ENCODE results near the gene IKBKE. TPM values are rescaled to one million over a fixed set of nuclear protein-coding genes. Genes with fewer than 3 reads are reported as not detected.

The IKBKE gene
- polyA plus RNA-seq, 1 donor (not counting 4 experiments of a cell fraction or from before 2014, with no cell fraction given) = 8.9 TPM

DNA sequence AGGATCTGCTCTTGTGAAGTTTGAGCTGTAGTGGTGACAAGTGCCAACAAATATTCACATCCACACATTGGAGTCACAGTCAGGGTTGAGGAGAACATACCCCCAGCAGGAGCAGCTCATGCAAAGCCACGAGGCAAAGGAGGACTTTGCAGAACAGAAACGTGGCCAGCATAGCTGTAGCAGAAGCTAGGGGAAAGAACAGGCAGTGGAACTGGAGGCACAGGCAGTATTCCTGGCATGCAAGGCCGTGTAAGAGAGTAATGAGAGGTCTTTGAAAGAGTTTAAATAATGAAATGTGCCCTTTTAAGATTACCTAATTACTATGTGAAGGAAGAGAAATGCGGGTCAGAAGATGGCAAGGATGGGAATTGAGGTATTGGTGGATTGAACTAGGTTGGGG is 40.9 kb upstream of the IKBKE start:
- Histone ChIP-seq H3K4me3 (ENCODE audit: control insufficient read depth in 2 of 3, extremely low read depth in 1 of 3, insufficient read depth in 2 of 3, low read depth in 1 of 3, low read length in 3 of 3) (no peak overlapping the region), H3K9ac (ENCODE audit: control insufficient read depth, extremely low read depth, insufficient read depth, low read length) (no peak overlapping the region), H3K79me2 (ENCODE audit: control insufficient read depth, insufficient read depth, low read length) (no peaks in the 10 kb centered on the region), H3K36me3 (ENCODE audit: control insufficient read depth in 2 of 2, extremely low read depth in 1 of 2, insufficient read depth in 2 of 2, low read length in 2 of 2) (peaks cover 11 to 21% of the 10 kb centered on the region in 2 experiments), H3K27ac (ENCODE audit: control insufficient read depth, insufficient read depth, low read length) (no peak overlapping the region), H3K4me1 (ENCODE audit: control insufficient read depth, extremely low read depth, insufficient read depth, low read length) (no peaks in the 10 kb centered on the region), H3K27me3 (ENCODE audit: control insufficient read depth, extremely low read depth, insufficient read depth, low read length) (no peaks in the 10 kb centered on the region), H3K4me2 (ENCODE audit: control insufficient read depth, extremely low read depth, insufficient read depth, low read depth, low read length) (no peak overlapping the region), H2AFZ (ENCODE audit: control insufficient read depth, low read length) (no peak overlapping the region), H3K9me1 (ENCODE audit: control insufficient read depth, extremely low read depth, insufficient read depth, low read length) (no peaks in the 10 kb centered on the region), H4K20me1 (ENCODE audit: control insufficient read depth, extremely low read depth, insufficient read depth, low read length) (no peaks in the 10 kb centered on the region), H3K9me3 (ENCODE audit: control insufficient read depth, low read depth, low read length) (no peaks in the 10 kb centered on the region)
- FAIRE-seq (no peak), DNase-seq (ENCODE audit: low read depth, low spot score) (no peak)
- dilution Hi-C loops (cut with MboI; ENCODE audit: extremely low pct_ligation_motif_present, low sequenced_read_pairs) = no loop called here
- TF ChIP-seq, protein P1, sequence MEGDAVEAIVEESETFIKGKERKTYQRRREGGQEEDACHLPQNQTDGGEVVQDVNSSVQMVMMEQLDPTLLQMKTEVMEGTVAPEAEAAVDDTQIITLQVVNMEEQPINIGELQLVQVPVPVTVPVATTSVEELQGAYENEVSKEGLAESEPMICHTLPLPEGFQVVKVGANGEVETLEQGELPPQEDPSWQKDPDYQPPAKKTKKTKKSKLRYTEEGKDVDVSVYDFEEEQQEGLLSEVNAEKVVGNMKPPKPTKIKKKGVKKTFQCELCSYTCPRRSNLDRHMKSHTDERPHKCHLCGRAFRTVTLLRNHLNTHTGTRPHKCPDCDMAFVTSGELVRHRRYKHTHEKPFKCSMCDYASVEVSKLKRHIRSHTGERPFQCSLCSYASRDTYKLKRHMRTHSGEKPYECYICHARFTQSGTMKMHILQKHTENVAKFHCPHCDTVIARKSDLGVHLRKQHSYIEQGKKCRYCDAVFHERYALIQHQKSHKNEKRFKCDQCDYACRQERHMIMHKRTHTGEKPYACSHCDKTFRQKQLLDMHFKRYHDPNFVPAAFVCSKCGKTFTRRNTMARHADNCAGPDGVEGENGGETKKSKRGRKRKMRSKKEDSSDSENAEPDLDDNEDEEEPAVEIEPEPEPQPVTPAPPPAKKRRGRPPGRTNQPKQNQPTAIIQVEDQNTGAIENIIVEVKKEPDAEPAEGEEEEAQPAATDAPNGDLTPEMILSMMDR (optimal IDR thresholded peaks at IDR 0.05 in 1 of 3, IDR thresholded peaks at IDR 0.05 in 1 of 3, conservative IDR thresholded peaks at IDR 0.05 in 1 of 3; ENCODE audit: extremely low read depth in 1 of 3, insufficient read depth in 2 of 3, low read length in 3 of 3) = no peak
- no peak for TF ChIP-seq EZH2 (IDR thresholded peaks at IDR 0.05; ENCODE audit: low read length)

DNA sequence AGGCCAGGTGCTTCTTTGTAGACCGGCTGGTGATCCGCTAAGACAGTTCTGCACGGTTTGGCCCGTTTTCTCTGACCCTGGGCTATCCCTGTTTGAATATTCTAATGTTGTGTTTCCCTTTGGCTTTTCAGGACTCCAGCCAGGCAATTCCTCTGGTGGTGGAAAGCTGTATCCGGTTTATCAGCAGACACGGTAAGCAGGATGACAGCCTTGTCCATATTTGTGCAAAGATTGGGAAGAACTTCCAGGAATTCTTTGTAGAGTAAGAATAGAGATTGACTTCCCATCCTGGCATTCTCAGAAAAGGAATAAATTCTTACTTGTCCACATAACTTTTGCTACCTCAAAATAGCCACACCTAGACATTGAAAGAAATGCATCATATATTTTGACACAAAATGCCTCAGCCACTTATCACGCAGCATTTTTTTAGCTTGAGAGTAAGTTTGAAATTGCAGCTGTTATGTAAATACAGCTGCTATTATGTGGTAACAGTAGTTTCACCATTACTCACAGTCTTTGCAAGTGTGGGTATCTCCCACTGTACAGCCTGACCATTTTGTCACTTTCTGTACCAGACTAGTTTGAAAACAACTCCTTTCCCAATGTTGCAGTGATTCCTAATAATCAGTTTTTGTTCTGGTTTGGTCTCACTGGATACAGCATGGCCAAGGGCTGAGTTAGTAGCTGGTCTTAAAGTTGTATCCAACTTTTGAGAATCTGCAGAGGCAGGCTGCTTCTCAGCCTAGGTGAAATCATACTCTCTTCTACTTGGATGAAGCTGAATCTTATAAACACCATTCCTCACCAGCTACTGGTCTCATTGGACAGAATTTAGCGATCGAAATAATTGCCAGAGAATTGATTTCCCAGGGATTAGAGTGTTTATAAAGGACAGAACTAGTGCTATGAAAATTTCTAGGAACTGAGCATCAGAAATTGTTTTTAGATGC is 40.0 kb upstream of the IKBKE start:
- Histone ChIP-seq H3K36me3 (ENCODE audit: control insufficient read depth in 2 of 2, extremely low read depth in 1 of 2, insufficient read depth in 2 of 2, low read length in 2 of 2) (peaks cover 9 to 22% of the 10 kb centered on the region in 2 experiments), H2AFZ (ENCODE audit: control insufficient read depth, low read length) (no peak overlapping the region), H3K27ac (ENCODE audit: control insufficient read depth, insufficient read depth, low read length) (peak overlapping the region; percentile 21), H3K4me1 (ENCODE audit: control insufficient read depth, extremely low read depth, insufficient read depth, low read length) (no peaks in the 10 kb centered on the region), H3K4me2 (ENCODE audit: control insufficient read depth, extremely low read depth, insufficient read depth, low read depth, low read length) (no peak overlapping the region), H3K4me3 (ENCODE audit: control insufficient read depth in 2 of 3, extremely low read depth in 1 of 3, insufficient read depth in 2 of 3, low read depth in 1 of 3, low read length in 3 of 3) (no peak overlapping the region), H3K9me3 (ENCODE audit: control insufficient read depth, low read depth, low read length) (no peaks in the 10 kb centered on the region), H3K9ac (ENCODE audit: control insufficient read depth, extremely low read depth, insufficient read depth, low read length) (peak overlapping the region; percentile 10), H3K9me1 (ENCODE audit: control insufficient read depth, extremely low read depth, insufficient read depth, low read length) (no peaks in the 10 kb centered on the region), H3K79me2 (ENCODE audit: control insufficient read depth, insufficient read depth, low read length) (no peaks in the 10 kb centered on the region), H4K20me1 (ENCODE audit: control insufficient read depth, extremely low read depth, insufficient read depth, low read length) (no peaks in the 10 kb centered on the region), H3K27me3 (ENCODE audit: control insufficient read depth, extremely low read depth, insufficient read depth, low read length) (no peaks in the 10 kb centered on the region)
- dilution Hi-C loops (cut with MboI; ENCODE audit: extremely low pct_ligation_motif_present, low sequenced_read_pairs) = no loop called here
- TF ChIP-seq, protein P1 (optimal IDR thresholded peaks at IDR 0.05 in 1 of 3, IDR thresholded peaks at IDR 0.05 in 1 of 3, conservative IDR thresholded peaks at IDR 0.05 in 1 of 3; ENCODE audit: extremely low read depth in 1 of 3, insufficient read depth in 2 of 3, low read length in 3 of 3) = no peak
- no peak for TF ChIP-seq EZH2 (IDR thresholded peaks at IDR 0.05; ENCODE audit: low read length)
- DNase-seq (ENCODE audit: low read depth, low spot score) (no peak), FAIRE-seq (no peak)

All from keratinocyte (primary cell).